Bladder microvascular endothelial cell (primary cell): Measurements from ENCODE around the gene SDSL. TPM values are rescaled to one million over a fixed set of nuclear protein-coding genes. Genes with fewer than 3 reads are reported as not detected.

Experiments
- total RNA-seq: library from RNA; depleted of rRNA; stranded (reverse); fragments of >200 nt; gene quantifications from 2 replicates; pipeline ENCODE4 v1.2.3, GENCODE V29; 2014

SDSL gene
- 3.6 and 6.4 TPM in 2 replicates for total RNA-seq

GRCh38 chr12:113422030-113422885 is at the start of gene SDSL:
TSS of gene SDSL (plus strand) at chr12:113422380. CDS start at chr12:113427983, 5,603 bp downstream.

GRCh38 chr12:113403435-113404415 is 18.5 kb upstream of the SDSL start, which contains the start of gene SDS:
TSS of gene SDS (minus strand) at chr12:113403887. CDS start at chr12:113399708, 4,179 bp downstream.

GRCh38 chr12:113471619-113472171 is 49.5 kb downstream of the SDSL start, which contains the start of gene LHX5:
TSS of gene LHX5 (minus strand) at chr12:113471871. CDS start at chr12:113471498, 373 bp downstream.

Other genes with a start within 250 kb of the SDSL start
- gene DDX54, start 236.9 kb upstream of the SDSL start, total RNA-seq, result 36.3 and 41.4 TPM in 2 replicates
- 12.8 and 15.0 TPM in 2 replicates for gene RITA1, start 236.7 kb upstream of the SDSL start, total RNA-seq
- gene TPCN1, start 200.9 kb upstream of the SDSL start, total RNA-seq, result 4.9 and 11.8 TPM in 2 replicates
- 14.2 and 19.2 TPM in 2 replicates for gene SLC8B1, start 87.3 kb upstream of the SDSL start, total RNA-seq
- gene PLBD2, start 63.8 kb upstream of the SDSL start, total RNA-seq, result 16.8 and 28.0 TPM in 2 replicates
- gene SDS, start 18.5 kb upstream of the SDSL start, total RNA-seq, result not detected in 2 replicates
- gene LHX5, start 49.5 kb downstream of the SDSL start, total RNA-seq, result not detected in 2 replicates